Suprapubic skin (tissue), 3 donors: ENCODE measurements around the gene JHY.

ENCODE experiments used
- CTCF ChIP-seq, 2 donors: fragments of 200-600 bp in 1 of 2; fragments of 450-650 bp in 1 of 2; sonication (generic) in 1 of 2; IDR thresholded peaks; one replicate each; pipeline ENCODE4 v1.5.1; 2016 to 2019; ENCODE audit warnings: antibody characterized with exemption in 2 of 2, mild to moderate bottlenecking in 1 of 2, moderate library complexity in 1 of 2
- POLR2AphosphoS5 ChIP-seq, 3 donors: sonication (generic); formaldehyde crosslinking; IDR thresholded peaks; one replicate each; pipeline ENCODE4 v1.6.1; 2017; ENCODE audit warnings: antibody characterized with exemption in 3 of 3

DNA sequence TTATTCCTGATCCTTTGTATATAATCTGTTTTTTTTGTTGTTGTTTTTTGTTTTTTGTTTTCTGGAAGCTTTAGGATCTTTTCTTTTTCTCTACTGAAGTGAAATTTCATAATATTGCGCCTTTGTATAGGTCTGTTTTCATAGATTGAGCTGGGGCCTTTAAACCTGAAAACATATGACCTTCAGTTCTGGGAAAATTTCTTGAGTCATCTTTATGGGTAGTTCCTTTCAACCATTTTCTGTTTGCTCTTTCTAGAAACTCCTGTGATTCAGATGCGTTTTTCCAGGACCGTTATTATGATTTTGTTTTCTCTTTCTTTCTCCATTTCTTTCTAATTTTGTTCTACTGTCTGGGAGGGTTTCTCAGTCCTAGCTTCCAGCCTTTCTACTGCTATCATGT lies 55.4 kb downstream of the JHY start:
- TF ChIP-seq CTCF (IDR thresholded peaks at IDR 0.05) (no peak), POLR2AphosphoS5 (IDR thresholded peaks at IDR 0.05) (no peak)
